GM20000 (cell line): Measurements from ENCODE around the gene FAM118B.
A peak's percentile ranks its signal among the peaks of the same experiment; 100 is the strongest.

ENCODE experiments used
- DNase-seq: peaks from one replicate; pipeline ENCODE4 v3.0.0; 2012; ENCODE audit warnings: low spot score
- TF ChIP-seq, protein P1 (sequence below): IDR thresholded peaks from 2 replicates; pipeline ENCODE4 v1.5.1; 2012; ENCODE audit warnings: mild to moderate bottlenecking, control low read depth; ENCODE audit errors: extremely low read depth, missing control alignments

Gene FAM118B

DNA sequence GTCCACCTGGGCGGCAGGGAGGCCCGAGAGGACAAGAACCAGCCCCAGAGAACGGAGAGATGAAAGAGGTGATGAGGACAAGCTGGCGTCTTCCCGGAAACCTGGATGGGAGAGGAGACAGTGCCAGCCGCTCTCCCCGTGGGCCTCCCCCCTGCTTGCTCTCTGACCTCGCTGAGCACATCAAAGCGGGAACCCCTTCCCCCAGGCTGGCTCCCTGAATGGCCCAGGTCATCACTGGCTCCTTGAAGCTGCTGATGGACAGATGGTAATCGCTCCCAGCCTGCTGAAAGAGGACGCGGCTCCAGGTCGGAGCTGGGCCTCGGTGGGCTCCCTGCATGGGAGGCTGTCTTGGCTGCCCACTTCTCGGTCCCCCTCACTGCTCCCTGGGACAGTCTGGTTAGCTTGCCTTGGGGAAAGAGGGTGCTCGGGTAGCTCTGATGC lies 18.5 kb upstream of the FAM118B start:
- TF ChIP-seq, protein P1, sequence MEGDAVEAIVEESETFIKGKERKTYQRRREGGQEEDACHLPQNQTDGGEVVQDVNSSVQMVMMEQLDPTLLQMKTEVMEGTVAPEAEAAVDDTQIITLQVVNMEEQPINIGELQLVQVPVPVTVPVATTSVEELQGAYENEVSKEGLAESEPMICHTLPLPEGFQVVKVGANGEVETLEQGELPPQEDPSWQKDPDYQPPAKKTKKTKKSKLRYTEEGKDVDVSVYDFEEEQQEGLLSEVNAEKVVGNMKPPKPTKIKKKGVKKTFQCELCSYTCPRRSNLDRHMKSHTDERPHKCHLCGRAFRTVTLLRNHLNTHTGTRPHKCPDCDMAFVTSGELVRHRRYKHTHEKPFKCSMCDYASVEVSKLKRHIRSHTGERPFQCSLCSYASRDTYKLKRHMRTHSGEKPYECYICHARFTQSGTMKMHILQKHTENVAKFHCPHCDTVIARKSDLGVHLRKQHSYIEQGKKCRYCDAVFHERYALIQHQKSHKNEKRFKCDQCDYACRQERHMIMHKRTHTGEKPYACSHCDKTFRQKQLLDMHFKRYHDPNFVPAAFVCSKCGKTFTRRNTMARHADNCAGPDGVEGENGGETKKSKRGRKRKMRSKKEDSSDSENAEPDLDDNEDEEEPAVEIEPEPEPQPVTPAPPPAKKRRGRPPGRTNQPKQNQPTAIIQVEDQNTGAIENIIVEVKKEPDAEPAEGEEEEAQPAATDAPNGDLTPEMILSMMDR, result no peak
- DNase-seq, result no peak

DNA sequence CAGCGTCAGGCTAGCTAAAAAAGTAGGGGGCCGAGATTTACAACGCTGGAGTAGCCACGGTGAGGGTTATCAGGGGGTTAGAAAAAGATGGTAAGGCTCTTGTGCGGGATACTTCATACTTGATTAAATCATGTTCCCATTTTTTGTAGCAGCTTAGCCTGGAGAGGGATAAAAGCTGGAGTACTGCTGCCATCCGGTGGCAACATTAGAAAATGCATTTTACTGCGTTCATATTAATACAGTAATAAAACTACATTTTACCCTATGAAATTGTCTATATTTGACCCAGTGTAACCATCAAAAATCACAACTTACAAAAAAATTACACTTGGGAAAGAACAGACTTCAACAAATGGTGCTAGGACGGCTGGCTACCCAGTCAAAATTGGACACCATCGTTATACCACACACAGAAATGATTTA lies 17.4 kb upstream of the FAM118B start:
- DNase-seq, result peak; percentile 47
- TF ChIP-seq, protein P1, result peak; percentile 48

DNA sequence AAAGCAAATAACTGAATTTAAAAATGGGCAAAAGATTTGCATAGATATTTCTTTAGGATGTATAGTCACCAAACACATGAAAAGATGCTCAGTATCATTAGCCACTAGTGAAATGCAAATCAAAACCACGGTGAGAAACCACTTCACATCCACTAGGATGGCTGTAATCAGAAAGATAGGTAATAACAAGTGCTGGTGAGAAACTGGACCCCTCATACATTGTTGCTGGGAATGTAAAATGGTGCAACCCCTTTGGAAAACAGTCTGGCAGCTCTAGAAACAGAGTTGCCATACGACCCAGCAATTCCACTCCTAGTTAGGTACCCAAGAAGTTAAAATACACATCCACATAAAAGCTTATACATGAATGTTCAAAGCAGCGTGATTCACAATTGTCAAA lies 16.5 kb upstream of the FAM118B start:
- TF ChIP-seq, protein P1, result no peak
- DNase-seq, result no peak

DNA sequence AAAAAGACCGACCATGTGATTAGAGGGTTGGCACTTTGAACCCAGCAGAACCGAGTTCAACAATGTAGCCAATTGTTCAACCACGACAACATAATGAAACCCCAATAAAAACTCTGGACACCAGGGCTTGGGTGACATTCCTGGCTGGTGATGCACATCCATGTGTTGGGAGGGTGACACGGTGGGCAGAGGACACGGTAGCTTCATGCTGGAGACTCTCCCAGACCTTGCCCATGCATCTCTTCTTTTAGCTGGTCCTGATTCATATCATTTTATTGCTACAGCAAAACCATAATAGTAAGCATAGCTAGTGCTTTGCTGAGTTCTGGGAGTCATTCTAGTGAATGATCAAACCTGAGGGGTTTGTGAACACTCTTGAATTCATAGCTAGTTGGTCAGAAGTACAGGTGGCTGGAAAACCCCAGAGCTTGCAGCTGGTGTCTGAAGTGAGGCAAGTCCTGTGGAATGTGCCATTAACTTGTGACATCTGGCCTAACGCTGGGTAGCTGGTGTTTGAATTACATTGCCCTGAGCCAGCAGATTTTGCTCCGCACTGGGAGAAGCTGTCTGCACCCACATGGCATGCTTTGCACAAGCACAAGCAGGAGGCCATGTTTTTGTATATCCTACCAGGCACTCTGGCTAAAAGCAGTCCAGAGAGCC lies 14.2 kb upstream of the FAM118B start:
- TF ChIP-seq, protein P1, result no peak
- no peak for DNase-seq

DNA sequence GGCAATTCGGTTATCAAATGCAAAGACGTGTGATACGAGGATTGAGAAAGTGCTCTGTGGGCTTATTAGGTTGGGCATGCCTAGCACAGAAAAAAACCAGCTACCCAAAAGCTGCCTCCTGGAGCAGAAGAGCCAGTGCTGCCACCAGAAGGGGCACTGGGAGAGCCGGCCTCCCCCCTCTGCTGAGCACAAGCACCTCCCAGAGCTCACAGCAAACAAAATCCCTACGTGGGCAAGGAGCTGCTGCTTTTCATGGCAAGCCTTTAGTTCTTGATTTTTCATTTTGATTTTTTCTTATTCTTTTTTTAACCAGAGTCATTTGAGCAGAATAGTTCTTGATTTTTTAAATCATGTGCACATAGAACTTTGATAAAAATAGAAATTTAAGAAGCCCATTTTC lies 12.9 kb upstream of the FAM118B start:
- TF ChIP-seq, protein P1, result no peak
- no peak for DNase-seq

DNA sequence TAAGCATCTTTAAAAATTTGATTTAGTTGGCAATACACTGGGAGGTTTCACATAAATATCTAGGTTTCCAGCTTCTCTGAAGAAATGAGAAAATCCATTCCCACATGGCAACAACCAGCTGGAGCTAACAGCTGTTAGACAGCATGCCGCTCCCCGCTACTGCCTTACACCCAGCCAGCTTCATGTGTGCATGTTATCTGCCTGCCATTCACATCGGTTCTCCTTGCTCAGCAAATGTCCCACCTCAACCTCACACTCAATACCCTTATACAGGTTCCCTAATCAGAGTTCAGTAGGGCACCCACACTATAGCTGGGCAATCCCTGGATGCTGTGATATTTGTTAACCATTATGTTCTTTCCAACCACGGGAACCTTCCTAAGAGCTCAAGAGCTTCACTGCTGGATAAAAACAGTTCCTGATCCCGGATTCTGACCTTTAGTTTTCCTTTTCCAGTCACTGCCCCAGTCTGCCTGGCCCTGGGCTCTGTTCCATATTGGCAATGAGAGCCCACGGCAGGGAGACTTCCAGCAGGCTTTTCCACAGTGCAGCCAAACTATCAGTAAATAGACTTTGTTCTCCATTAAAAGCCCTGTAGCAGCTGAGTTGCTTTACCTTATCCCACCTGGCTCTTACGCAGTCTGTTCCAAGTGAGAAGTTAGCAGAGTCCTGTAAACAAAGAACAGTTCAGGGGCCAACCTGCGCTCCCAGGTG lies 8.8 kb upstream of the FAM118B start:
- TF ChIP-seq, protein P1, result no peak
- no peak for DNase-seq

DNA sequence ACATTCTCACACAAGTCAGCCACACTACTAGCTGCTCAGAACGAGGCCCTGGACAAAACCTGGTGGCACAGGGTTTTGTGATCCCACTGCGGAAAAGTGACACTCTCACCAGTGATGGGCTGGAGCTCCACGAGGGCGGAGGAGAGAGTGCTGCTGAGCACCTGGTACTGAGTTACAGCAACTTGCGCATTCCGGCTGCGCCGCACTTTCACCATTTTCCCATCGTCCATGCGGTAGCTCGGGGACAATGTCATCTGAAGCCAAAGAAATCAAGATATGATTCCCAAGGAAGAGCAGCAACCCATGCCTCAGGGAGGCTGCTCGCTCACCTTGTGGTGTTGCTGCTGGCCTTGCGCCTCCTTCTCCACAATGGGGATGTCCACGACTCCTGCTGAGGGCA lies 6.2 kb upstream of the FAM118B start:
- TF ChIP-seq, protein P1, result no peak
- no peak for DNase-seq
